ENCODE results near the gene MYMK. TPM values are rescaled to one million over a fixed set of nuclear protein-coding genes. Genes with fewer than 3 reads are reported as not detected.

MYMK gene
- total and polyA plus RNA-seq, 2 of the 4 experiments (the other 2 are of a cell fraction) = not detected

DNA sequence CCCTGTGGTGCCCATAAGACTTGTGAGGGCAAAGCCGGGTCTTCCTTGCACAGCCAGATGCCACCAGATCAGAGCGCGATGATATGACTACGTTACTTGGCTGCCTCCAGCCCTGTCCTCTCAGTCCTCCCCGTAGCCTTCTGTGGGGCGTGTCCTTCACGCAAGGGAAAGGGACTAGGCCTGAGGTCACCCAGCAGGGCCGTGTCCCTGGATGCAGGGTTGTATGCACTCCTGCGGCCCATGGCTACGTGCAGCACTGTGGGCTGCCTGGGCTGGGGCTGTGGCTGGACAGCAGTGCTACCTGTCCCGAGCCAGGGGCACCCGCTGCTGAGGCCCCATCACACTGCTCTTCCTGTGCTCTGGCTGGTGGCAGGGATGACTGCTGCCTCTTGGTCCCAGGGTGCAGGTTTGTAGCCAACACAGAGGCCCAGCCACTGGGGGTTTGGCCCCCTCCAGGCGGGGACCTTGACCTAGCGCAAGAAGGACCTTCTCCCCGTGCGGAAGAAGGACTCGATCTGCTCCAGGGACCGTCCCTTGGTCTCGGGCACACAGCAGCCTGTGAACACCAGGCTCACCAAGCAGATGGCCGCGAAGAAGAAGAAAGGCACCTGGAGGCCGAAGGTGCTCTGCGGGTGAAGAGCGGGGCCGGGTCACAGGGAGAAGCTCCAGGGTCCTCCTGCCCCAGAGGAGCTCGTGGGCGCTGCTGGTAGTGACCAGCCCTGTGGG is 53.0 kb downstream of the MYMK start:
- Histone ChIP-seq H3K79me1 (ENCODE audit: low read depth in 1 of 2, low read length in 2 of 2) (no peaks in the 10 kb centered on the region), H3K14ac (replicated peaks; ENCODE audit: low read depth, low read length) (no peak overlapping the region), H3K9me1 (ENCODE audit: insufficient read depth, low read length) (no peaks in the 10 kb centered on the region), H3K9me3 (ENCODE audit: control insufficient read depth, insufficient read depth, low read length) (no peaks in the 10 kb centered on the region), H3K4me2 (ENCODE audit: low read depth, low read length) (no peak overlapping the region), H3K23ac (ENCODE audit: low read depth, low read length) (no peak overlapping the region), H3K4me1 (ENCODE audit: control insufficient read depth, insufficient read depth, low read length) (no peaks in the 10 kb centered on the region), H3K4me3 (ENCODE audit: insufficient read depth, low read depth, low read length) (no peak overlapping the region), H4K91ac (ENCODE audit: insufficient read depth, low read depth, low read length) (no peak overlapping the region), H3K18ac (ENCODE audit: low read depth, low read length) (no peak overlapping the region), H2BK15ac (ENCODE audit: low read depth, low read length) (no peak overlapping the region), H4K8ac (ENCODE audit: low read depth in 2 of 2, low read length in 2 of 2) (no peak overlapping the region), H3K27me3 (ENCODE audit: control insufficient read depth, insufficient read depth, low read length) (no peaks in the 10 kb centered on the region), H4K20me1 (ENCODE audit: insufficient read depth, low read length) (no peaks in the 10 kb centered on the region), H2BK120ac (ENCODE audit: low read depth, low read length) (no peak overlapping the region), H2AK9ac (replicated peaks; ENCODE audit: low read depth, low read length, poor library complexity) (no peak overlapping the region), H2BK20ac (ENCODE audit: low read depth, low read length) (no peak overlapping the region), H4K5ac (ENCODE audit: low read depth, low read length) (no peak overlapping the region), H3K36me3 (ENCODE audit: control insufficient read depth, insufficient read depth, low read length) (peaks cover 3% of the 10 kb centered on the region; the same call in 1 of the 2 replicates), H3K56ac (ENCODE audit: extremely low read depth, insufficient read depth, low read length) (no peak overlapping the region), H3K9ac (ENCODE audit: low read depth, low read length) (no peak overlapping the region), H2BK5ac (ENCODE audit: low read depth, low read length, poor library complexity, severe bottlenecking) (no peak overlapping the region), H3K4ac (ENCODE audit: low read depth, low read length) (no peak overlapping the region), H3K27ac (ENCODE audit: insufficient read depth, low read length) (no peak overlapping the region), H2AK5ac (ENCODE audit: low read depth, low read length) (no peak overlapping the region), H2AFZ (replicated peaks; ENCODE audit: low read length, poor library complexity) (no peak overlapping the region)
- ChIA-PET CTCF (no interaction called here), POLR2A (ENCODE audit: unreplicated experiment) (no interaction called here)
- BruUV-seq (replicated peaks) = no TSS peak
- TF ChIP-seq RCOR1 (IDR thresholded peaks at IDR 0.05; ENCODE audit: insufficient replicate concordance, low read length) (no peak), POLR2A (IDR thresholded peaks at IDR 0.05; ENCODE audit: low read depth, low read length) (no peak), BHLHE40 (IDR thresholded peaks at IDR 0.05; ENCODE audit: low read depth, low read length) (no peak), MAFK (IDR thresholded peaks at IDR 0.05; ENCODE audit: low read depth, low read length) (no peak), CEBPB (IDR thresholded peaks at IDR 0.05; ENCODE audit: low read depth, low read length) (no peak), NFE2L2 (IDR thresholded peaks at IDR 0.05; ENCODE audit: low read depth, low read length) (no peak), MXI1 (IDR thresholded peaks at IDR 0.05; ENCODE audit: borderline replicate concordance, low read depth, low read length) (no peak), FOS (IDR thresholded peaks at IDR 0.05; ENCODE audit: low read depth, low read length) (no peak), CHD1 (IDR thresholded peaks at IDR 0.05; ENCODE audit: low read depth, low read length) (no peak), RAD21 (IDR thresholded peaks at IDR 0.05; ENCODE audit: low read length) (no peak), MAZ (IDR thresholded peaks at IDR 0.05; ENCODE audit: borderline replicate concordance, low read depth, low read length) (no peak), RFX5 (IDR thresholded peaks at IDR 0.05; ENCODE audit: low read depth, low read length) (no peak)
- TF ChIP-seq, protein P1, sequence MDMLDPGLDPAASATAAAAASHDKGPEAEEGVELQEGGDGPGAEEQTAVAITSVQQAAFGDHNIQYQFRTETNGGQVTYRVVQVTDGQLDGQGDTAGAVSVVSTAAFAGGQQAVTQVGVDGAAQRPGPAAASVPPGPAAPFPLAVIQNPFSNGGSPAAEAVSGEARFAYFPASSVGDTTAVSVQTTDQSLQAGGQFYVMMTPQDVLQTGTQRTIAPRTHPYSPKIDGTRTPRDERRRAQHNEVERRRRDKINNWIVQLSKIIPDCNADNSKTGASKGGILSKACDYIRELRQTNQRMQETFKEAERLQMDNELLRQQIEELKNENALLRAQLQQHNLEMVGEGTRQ (IDR thresholded peaks at IDR 0.05; ENCODE audit: low read depth, low read length) = no peak
- TF ChIP-seq, protein P2, sequence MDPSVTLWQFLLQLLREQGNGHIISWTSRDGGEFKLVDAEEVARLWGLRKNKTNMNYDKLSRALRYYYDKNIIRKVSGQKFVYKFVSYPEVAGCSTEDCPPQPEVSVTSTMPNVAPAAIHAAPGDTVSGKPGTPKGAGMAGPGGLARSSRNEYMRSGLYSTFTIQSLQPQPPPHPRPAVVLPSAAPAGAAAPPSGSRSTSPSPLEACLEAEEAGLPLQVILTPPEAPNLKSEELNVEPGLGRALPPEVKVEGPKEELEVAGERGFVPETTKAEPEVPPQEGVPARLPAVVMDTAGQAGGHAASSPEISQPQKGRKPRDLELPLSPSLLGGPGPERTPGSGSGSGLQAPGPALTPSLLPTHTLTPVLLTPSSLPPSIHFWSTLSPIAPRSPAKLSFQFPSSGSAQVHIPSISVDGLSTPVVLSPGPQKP (IDR thresholded peaks at IDR 0.05; ENCODE audit: borderline replicate concordance, low read depth, low read length) = no peak
- TF ChIP-seq, protein P3, sequence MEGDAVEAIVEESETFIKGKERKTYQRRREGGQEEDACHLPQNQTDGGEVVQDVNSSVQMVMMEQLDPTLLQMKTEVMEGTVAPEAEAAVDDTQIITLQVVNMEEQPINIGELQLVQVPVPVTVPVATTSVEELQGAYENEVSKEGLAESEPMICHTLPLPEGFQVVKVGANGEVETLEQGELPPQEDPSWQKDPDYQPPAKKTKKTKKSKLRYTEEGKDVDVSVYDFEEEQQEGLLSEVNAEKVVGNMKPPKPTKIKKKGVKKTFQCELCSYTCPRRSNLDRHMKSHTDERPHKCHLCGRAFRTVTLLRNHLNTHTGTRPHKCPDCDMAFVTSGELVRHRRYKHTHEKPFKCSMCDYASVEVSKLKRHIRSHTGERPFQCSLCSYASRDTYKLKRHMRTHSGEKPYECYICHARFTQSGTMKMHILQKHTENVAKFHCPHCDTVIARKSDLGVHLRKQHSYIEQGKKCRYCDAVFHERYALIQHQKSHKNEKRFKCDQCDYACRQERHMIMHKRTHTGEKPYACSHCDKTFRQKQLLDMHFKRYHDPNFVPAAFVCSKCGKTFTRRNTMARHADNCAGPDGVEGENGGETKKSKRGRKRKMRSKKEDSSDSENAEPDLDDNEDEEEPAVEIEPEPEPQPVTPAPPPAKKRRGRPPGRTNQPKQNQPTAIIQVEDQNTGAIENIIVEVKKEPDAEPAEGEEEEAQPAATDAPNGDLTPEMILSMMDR (conservative IDR thresholded peaks at IDR 0.05; ENCODE audit: low read depth, low read length) = no peak
- 91% methylated on average over 18 of the region's 27 CpGs; no CpG with 5 or more reads in 1 of the 2 experiments for WGBS, 2 experiments (ENCODE audit: extremely low coverage in 2 of 2, insufficient read length in 1 of 2)
- no peak for ATAC-seq (ENCODE audit: low read depth)
- intact Hi-C loops (cut with micrococcal nuclease) (no loop called here), in situ Hi-C loops (cut with MboI; ENCODE audit: low sequenced_read_pairs) (no loop called here), dilution Hi-C loops (cut with HindIII; ENCODE audit: low sequenced_read_pairs, unreplicated experiment) (no loop called here)
- no peak for DNase-seq
